Measurements from ENCODE around the gene MTO1. TPM values are rescaled to one million over a fixed set of nuclear protein-coding genes. Genes with fewer than 3 reads are reported as not detected.

MTO1 gene
- total and polyA plus RNA-seq, 2 of the 4 experiments (the other 2 are of a cell fraction) = 15.0 to 39.8 TPM

GRCh38 chr6:73452107-73452461 is 9.5 kb upstream of the MTO1 start, which contains the start of gene CGAS:
CGAS (minus strand) TSS chr6:73452297; CDS start chr6:73452181, 116 bp downstream.
- Histone ChIP-seq H3K4ac (ENCODE audit: low read depth, low read length) (peak within 1 kb of the TSS; percentile 92), H3K79me1 (ENCODE audit: low read depth in 1 of 2, low read length in 2 of 2) (peaks cover 11 to 34% of the 10 kb centered on the region in 2 experiments; a peak in 3 of 4 replicates), H3K27ac (ENCODE audit: insufficient read depth, low read length) (peak within 1 kb of the TSS; percentile 56), H3K56ac (ENCODE audit: extremely low read depth, insufficient read depth, low read length) (peak within 1 kb of the TSS; percentile 76), H2BK15ac (ENCODE audit: low read depth, low read length) (peak within 1 kb of the TSS; percentile 56; the same call in 1 of the 3 replicates), H3K4me3 (ENCODE audit: insufficient read depth, low read depth, low read length) (peak within 1 kb of the TSS; percentile 54), H2BK5ac (ENCODE audit: low read depth, low read length, poor library complexity, severe bottlenecking) (peak within 1 kb of the TSS; percentile 52), H3K9me1 (ENCODE audit: insufficient read depth, low read length) (no peaks in the 10 kb centered on the region), H3K9me3 (ENCODE audit: control insufficient read depth, insufficient read depth, low read length) (no peaks in the 10 kb centered on the region), H4K91ac (ENCODE audit: insufficient read depth, low read depth, low read length) (peak within 1 kb of the TSS; percentile 79), H4K5ac (ENCODE audit: low read depth, low read length) (peak within 1 kb of the TSS; percentile 81), H2AK5ac (ENCODE audit: low read depth, low read length) (peak within 1 kb of the TSS; percentile 43; the same call in 1 of the 2 replicates), H2AK9ac (replicated peaks; ENCODE audit: low read depth, low read length, poor library complexity) (peak within 1 kb of the TSS; percentile 96), H4K20me1 (ENCODE audit: insufficient read depth, low read length) (no peaks in the 10 kb centered on the region), H3K23ac (ENCODE audit: low read depth, low read length) (peak within 1 kb of the TSS; percentile 97), H4K8ac (ENCODE audit: low read depth in 2 of 2, low read length in 2 of 2) (peak within 1 kb of the TSS; percentile 46 to 94), H3K9ac (ENCODE audit: low read depth, low read length) (peak within 1 kb of the TSS; percentile 70), H3K4me1 (ENCODE audit: control insufficient read depth, insufficient read depth, low read length) (no peaks in the 10 kb centered on the region), H3K4me2 (ENCODE audit: low read depth, low read length) (peak within 1 kb of the TSS; percentile 86), H3K18ac (ENCODE audit: low read depth, low read length) (peak within 1 kb of the TSS; percentile 8; the same call in 1 of the 2 replicates), H2AFZ (replicated peaks; ENCODE audit: low read length, poor library complexity) (peak within 1 kb of the TSS; percentile 97), H2BK120ac (ENCODE audit: low read depth, low read length) (peak within 1 kb of the TSS; percentile 74), H2BK20ac (ENCODE audit: low read depth, low read length) (peak within 1 kb of the TSS; percentile 42; the same call in 1 of the 2 replicates), H3K27me3 (ENCODE audit: control insufficient read depth, insufficient read depth, low read length) (no peaks in the 10 kb centered on the region), H3K14ac (replicated peaks; ENCODE audit: low read depth, low read length) (peak within 1 kb of the TSS; percentile 92), H3K36me3 (ENCODE audit: control insufficient read depth, insufficient read depth, low read length) (no peaks in the 10 kb centered on the region)
- ChIA-PET CTCF (interaction anchor here (0.6 to 1.2 kb wide), 3 partner anchors 10 to 136 kb away, joined by 3 to 4 read pairs (median 3); partner anchors contain the start of gene MTO1), POLR2A (ENCODE audit: unreplicated experiment) (no interaction called here)
- WGBS, 2 experiments (ENCODE audit: extremely low coverage in 2 of 2, insufficient read length in 1 of 2) = 6% methylated on average over 6 of the region's 23 CpGs; no CpG with 5 or more reads in 1 of the 2 experiments
- no peak for TF ChIP-seq SMC3 (IDR thresholded peaks at IDR 0.05; ENCODE audit: low read depth, low read length)
- TF ChIP-seq RFX5 (IDR thresholded peaks at IDR 0.05; ENCODE audit: low read depth, low read length) = no peak
- TF ChIP-seq MXI1 (IDR thresholded peaks at IDR 0.05; ENCODE audit: borderline replicate concordance, low read depth, low read length) = no peak
- TF ChIP-seq NFE2L2 (IDR thresholded peaks at IDR 0.05; ENCODE audit: low read depth, low read length) = no peak
- TF ChIP-seq MAFK (IDR thresholded peaks at IDR 0.05; ENCODE audit: low read depth, low read length) = no peak
- TF ChIP-seq FOS (IDR thresholded peaks at IDR 0.05; ENCODE audit: low read depth, low read length) = no peak
- no peak for TF ChIP-seq RCOR1 (IDR thresholded peaks at IDR 0.05; ENCODE audit: insufficient replicate concordance, low read length)
- no peak for TF ChIP-seq CEBPB (IDR thresholded peaks at IDR 0.05; ENCODE audit: low read depth, low read length)
- TF ChIP-seq CTCF (conservative IDR thresholded peaks at IDR 0.05; ENCODE audit: low read depth, low read length) = no peak
- TF ChIP-seq POLR2A (IDR thresholded peaks at IDR 0.05; ENCODE audit: low read depth, low read length) = no peak
- TF ChIP-seq BHLHE40 (IDR thresholded peaks at IDR 0.05; ENCODE audit: low read depth, low read length) = no peak
- no peak for TF ChIP-seq RAD21 (IDR thresholded peaks at IDR 0.05; ENCODE audit: low read length)
- TF ChIP-seq MAZ (IDR thresholded peaks at IDR 0.05; ENCODE audit: borderline replicate concordance, low read depth, low read length) = no peak
- DNase-seq (peak; percentile 62), ATAC-seq (ENCODE audit: low read depth) (peak; percentile 66)
- intact Hi-C loops (cut with micrococcal nuclease) = loop anchor here (5.0 kb wide), 1 partner anchor 65 kb away; no protein-coding TSS in a partner anchor
- in situ Hi-C loops (cut with MboI; ENCODE audit: low sequenced_read_pairs) = no loop called here
- no TSS peak for BruUV-seq (replicated peaks)
- dilution Hi-C loops (cut with HindIII; ENCODE audit: low sequenced_read_pairs, unreplicated experiment) = no loop called here

Data from IMR-90 (cell line).